Measurements from ENCODE around the gene APPBP2.

DNA sequence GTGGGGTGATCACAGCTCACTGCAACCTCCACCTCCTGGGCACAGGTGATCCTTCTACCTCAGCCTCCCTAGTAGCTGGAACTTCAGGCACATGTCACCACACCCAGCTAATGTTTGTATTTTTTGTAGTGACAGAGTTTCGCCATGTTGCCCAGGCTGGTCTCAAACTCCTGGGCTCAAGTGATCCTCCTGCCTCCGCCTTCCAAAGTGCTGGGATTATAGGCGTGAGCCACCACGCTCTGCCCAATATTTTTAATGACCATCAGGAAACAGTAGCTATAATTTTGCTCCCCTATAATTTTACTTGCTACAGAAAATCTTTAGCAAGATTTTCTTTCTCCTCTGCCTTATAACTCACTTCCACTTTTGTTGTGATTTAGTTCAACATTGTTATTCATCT is 29.7 kb upstream of the APPBP2 start:
- TF ChIP-seq POLR2AphosphoS5 (IDR thresholded peaks at IDR 0.05; ENCODE audit: low read depth, low read length) (no peak), SIN3A (IDR thresholded peaks at IDR 0.05; ENCODE audit: borderline replicate concordance, insufficient read depth, low read length) (no peak)
- TF ChIP-seq, protein P1, sequence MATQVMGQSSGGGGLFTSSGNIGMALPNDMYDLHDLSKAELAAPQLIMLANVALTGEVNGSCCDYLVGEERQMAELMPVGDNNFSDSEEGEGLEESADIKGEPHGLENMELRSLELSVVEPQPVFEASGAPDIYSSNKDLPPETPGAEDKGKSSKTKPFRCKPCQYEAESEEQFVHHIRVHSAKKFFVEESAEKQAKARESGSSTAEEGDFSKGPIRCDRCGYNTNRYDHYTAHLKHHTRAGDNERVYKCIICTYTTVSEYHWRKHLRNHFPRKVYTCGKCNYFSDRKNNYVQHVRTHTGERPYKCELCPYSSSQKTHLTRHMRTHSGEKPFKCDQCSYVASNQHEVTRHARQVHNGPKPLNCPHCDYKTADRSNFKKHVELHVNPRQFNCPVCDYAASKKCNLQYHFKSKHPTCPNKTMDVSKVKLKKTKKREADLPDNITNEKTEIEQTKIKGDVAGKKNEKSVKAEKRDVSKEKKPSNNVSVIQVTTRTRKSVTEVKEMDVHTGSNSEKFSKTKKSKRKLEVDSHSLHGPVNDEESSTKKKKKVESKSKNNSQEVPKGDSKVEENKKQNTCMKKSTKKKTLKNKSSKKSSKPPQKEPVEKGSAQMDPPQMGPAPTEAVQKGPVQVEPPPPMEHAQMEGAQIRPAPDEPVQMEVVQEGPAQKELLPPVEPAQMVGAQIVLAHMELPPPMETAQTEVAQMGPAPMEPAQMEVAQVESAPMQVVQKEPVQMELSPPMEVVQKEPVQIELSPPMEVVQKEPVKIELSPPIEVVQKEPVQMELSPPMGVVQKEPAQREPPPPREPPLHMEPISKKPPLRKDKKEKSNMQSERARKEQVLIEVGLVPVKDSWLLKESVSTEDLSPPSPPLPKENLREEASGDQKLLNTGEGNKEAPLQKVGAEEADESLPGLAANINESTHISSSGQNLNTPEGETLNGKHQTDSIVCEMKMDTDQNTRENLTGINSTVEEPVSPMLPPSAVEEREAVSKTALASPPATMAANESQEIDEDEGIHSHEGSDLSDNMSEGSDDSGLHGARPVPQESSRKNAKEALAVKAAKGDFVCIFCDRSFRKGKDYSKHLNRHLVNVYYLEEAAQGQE (IDR thresholded peaks at IDR 0.05; ENCODE audit: insufficient read depth in 1 of 2, low read depth in 2 of 2, low read length in 2 of 2) = no peak
